ENCODE results near the gene EFNA4.
"Not testable (repeated sequence)": the region's sequence is repeated elsewhere in the genome, so short reads cannot be mapped to it uniquely, and the experiment has no call there.

EFNA4 gene

GRCh38 chr1:155110381-155110780, 46.8 kb downstream of the EFNA4 start:
- peaks cover 60% of the 10 kb centered on the region for H3K4me1 ChIP-seq
- H4K20me1 ChIP-seq = no peaks in the 10 kb centered on the region
- no peaks in the 10 kb centered on the region for H3K9me3 ChIP-seq
- H3K27ac ChIP-seq = no peak overlapping the region
- 0 out of 2 replicates have a peak overlapping the region, but pooled peaks have one; percentile 19 for H3K4me2 ChIP-seq
- TF ChIP-seq Cebpa-rat (IDR thresholded peaks at IDR 0.05) = no peak
- no peak overlapping the region for H3K4me3 ChIP-seq
- H3K9ac ChIP-seq = no peak overlapping the region
- H3K36me3 ChIP-seq = no peaks in the 10 kb centered on the region
- no peaks in the 10 kb centered on the region for H3K27me3 ChIP-seq

- Histone ChIP-seq H3K4me3 (no peak overlapping the region), H3K27me3 (no peaks in the 10 kb centered on the region), H3K4me1 (peaks cover 60% of the 10 kb centered on the region), H4K20me1 (no peaks in the 10 kb centered on the region), H3K27ac (no peak overlapping the region), H3K4me2 (0 out of 2 replicates have a peak overlapping the region, but pooled peaks have one; percentile 19), H3K36me3 (no peaks in the 10 kb centered on the region), H3K9me3 (no peaks in the 10 kb centered on the region), H3K9ac (no peak overlapping the region)
- TF ChIP-seq Cebpa-rat (IDR thresholded peaks at IDR 0.05) = no peak
Measured at GRCh38 chr1:155110826-155111225, 47.3 kb downstream of the EFNA4 start.

GRCh38 chr1:155113450-155113980, 50.0 kb downstream of the EFNA4 start:
- no peaks in the 10 kb centered on the region for H3K27me3 ChIP-seq
- H3K4me2 ChIP-seq = peak overlapping the region; percentile 73
- no peaks in the 10 kb centered on the region for H3K9me3 ChIP-seq
- no peak overlapping the region for H3K9ac ChIP-seq
- H4K20me1 ChIP-seq = no peaks in the 10 kb centered on the region
- peaks cover 49% of the 10 kb centered on the region for H3K4me1 ChIP-seq
- TF ChIP-seq Cebpa-rat (IDR thresholded peaks at IDR 0.05) = no peak
- H3K4me3 ChIP-seq = no peak overlapping the region
- H3K27ac ChIP-seq = peak overlapping the region; percentile 1; the same call in 1 of the 2 replicates
- no peaks in the 10 kb centered on the region for H3K36me3 ChIP-seq

GRCh38 chr1:155116113-155116764, 52.7 kb downstream of the EFNA4 start:
- peaks cover 40% of the 10 kb centered on the region for H3K4me1 ChIP-seq
- TF ChIP-seq Cebpa-rat (IDR thresholded peaks at IDR 0.05) = no peak
- no peaks in the 10 kb centered on the region for H3K9me3 ChIP-seq
- no peak overlapping the region for H3K9ac ChIP-seq
- no peak overlapping the region for H3K4me3 ChIP-seq
- no peak overlapping the region for H3K4me2 ChIP-seq
- H3K27me3 ChIP-seq = no peaks in the 10 kb centered on the region
- H4K20me1 ChIP-seq = no peaks in the 10 kb centered on the region
- no peaks in the 10 kb centered on the region for H3K36me3 ChIP-seq
- H3K27ac ChIP-seq = no peak overlapping the region

GRCh38 chr1:155117610-155118009, 54.1 kb downstream of the EFNA4 start:
- no peak for TF ChIP-seq Cebpa-rat (IDR thresholded peaks at IDR 0.05)
- Histone ChIP-seq H3K27ac (no peak overlapping the region), H3K9ac (no peak overlapping the region), H3K27me3 (no peaks in the 10 kb centered on the region), H3K4me1 (peaks cover 30% of the 10 kb centered on the region), H3K4me3 (no peak overlapping the region), H4K20me1 (no peaks in the 10 kb centered on the region), H3K4me2 (peak overlapping the region; percentile 58), H3K9me3 (no peaks in the 10 kb centered on the region), H3K36me3 (no peaks in the 10 kb centered on the region)

GRCh38 chr1:155118090-155118489, 54.5 kb downstream of the EFNA4 start:
- H3K36me3 ChIP-seq, H3K9me3 ChIP-seq, H3K4me3 ChIP-seq, H3K27me3 ChIP-seq, H3K9ac ChIP-seq, H3K27ac ChIP-seq, H4K20me1 ChIP-seq: not testable (repeated sequence)
- Histone ChIP-seq H3K4me2 (peak overlapping the region; percentile 58), H3K4me1 (peaks cover 25% of the 10 kb centered on the region)

Measured in BLaER1 (cell line).